AG04450 (cell line): ENCODE results near the gene USB1. TPM values are rescaled to one million over a fixed set of nuclear protein-coding genes. Genes with fewer than 3 reads are reported as not detected.

ENCODE experiments used
- CTCF ChIA-PET: fragments of 300-600, 350-600 bp; formaldehyde crosslinking; extraction: SDS; loops from one replicate; lab custom pipeline; 2022; ENCODE audit warnings: antibody characterized with exemption, inconsistent platforms; lab: Charles Lee
- POLR2A ChIA-PET: fragments of 350-600 bp; formaldehyde crosslinking; extraction: SDS; loops from one replicate; lab custom pipeline; 2021; ENCODE audit warnings: antibody characterized with exemption, inconsistent platforms; lab: Yijun Ruan, JAX
- DNase-seq: peaks from one replicate; pipeline ENCODE4 v3.0.0-alpha.2; 2011; ENCODE audit warnings: low read depth, low spot score
- H3K27ac ChIP-seq: one replicate; pipeline ENCODE4 v1.5.1; 2012; ENCODE audit warnings: low read depth, low read length, control low read depth
- H3K27me3 ChIP-seq: one replicate; pipeline ENCODE4 v1.6.0; 2012; ENCODE audit warnings: low read length; ENCODE audit not compliant: control insufficient read depth, insufficient read depth
- H3K4me3 ChIP-seq: 2 replicates; pipeline ENCODE4 v1.5.1; 2011; ENCODE audit warnings: mild to moderate bottlenecking, low read depth, low read length, control low read depth
- H3K9me3 ChIP-seq: 2 replicates; pipeline ENCODE4 v1.5.1; 2012; ENCODE audit warnings: low read length; ENCODE audit not compliant: control insufficient read depth, insufficient read depth
- polyA plus RNA-seq: library from polyadenylated mRNA; depleted of rRNA; stranded (reverse); fragments of >200 nt; gene quantifications from 2 replicates; pipeline ENCODE4 v1.2.3, GENCODE V29; 2011
- TF ChIP-seq, protein P1 (sequence below): IDR thresholded peaks from 2 replicates; pipeline ENCODE4 v1.5.1; 2011; ENCODE audit warnings: low read depth, low read length, control low read depth, inconsistent platforms

USB1 gene
- polyA plus RNA-seq, 1 experiment, result 48.7 TPM

DNA sequence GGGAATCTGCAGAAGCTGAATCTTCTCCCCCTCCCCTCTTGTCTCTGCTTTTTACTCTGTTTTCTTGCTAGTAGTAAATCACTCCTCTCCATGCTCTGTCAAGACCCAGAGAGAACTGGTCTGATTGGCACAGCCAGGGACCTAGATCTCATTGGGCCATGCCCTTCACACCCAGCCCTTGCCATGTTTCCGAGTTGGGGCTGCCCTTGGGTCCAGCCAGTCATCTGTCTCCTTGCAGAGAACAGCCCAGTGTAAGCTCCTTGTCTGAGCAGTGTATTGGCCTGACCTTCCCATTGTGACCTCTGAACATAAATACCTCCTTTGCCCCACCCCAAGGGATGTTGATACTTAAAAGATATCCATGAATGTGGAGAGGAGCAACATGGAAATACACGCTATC is 28.2 kb downstream of the USB1 start:
- H3K27ac ChIP-seq, result no peak overlapping the region
- H3K27me3 ChIP-seq, result peaks cover 45% of the 10 kb centered on the region
- TF ChIP-seq, protein P1, sequence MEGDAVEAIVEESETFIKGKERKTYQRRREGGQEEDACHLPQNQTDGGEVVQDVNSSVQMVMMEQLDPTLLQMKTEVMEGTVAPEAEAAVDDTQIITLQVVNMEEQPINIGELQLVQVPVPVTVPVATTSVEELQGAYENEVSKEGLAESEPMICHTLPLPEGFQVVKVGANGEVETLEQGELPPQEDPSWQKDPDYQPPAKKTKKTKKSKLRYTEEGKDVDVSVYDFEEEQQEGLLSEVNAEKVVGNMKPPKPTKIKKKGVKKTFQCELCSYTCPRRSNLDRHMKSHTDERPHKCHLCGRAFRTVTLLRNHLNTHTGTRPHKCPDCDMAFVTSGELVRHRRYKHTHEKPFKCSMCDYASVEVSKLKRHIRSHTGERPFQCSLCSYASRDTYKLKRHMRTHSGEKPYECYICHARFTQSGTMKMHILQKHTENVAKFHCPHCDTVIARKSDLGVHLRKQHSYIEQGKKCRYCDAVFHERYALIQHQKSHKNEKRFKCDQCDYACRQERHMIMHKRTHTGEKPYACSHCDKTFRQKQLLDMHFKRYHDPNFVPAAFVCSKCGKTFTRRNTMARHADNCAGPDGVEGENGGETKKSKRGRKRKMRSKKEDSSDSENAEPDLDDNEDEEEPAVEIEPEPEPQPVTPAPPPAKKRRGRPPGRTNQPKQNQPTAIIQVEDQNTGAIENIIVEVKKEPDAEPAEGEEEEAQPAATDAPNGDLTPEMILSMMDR, result no peak
- CTCF ChIA-PET, result interaction anchor here (0.9 kb wide), 1 partner anchor 92 kb away, joined by 4 read pairs; no protein-coding TSS in a partner anchor
- POLR2A ChIA-PET, result no interaction called here
- no peak overlapping the region for H3K4me3 ChIP-seq
- DNase-seq, result no peak
- H3K9me3 ChIP-seq, result no peaks in the 10 kb centered on the region; the same call in 1 of the 2 replicates

DNA sequence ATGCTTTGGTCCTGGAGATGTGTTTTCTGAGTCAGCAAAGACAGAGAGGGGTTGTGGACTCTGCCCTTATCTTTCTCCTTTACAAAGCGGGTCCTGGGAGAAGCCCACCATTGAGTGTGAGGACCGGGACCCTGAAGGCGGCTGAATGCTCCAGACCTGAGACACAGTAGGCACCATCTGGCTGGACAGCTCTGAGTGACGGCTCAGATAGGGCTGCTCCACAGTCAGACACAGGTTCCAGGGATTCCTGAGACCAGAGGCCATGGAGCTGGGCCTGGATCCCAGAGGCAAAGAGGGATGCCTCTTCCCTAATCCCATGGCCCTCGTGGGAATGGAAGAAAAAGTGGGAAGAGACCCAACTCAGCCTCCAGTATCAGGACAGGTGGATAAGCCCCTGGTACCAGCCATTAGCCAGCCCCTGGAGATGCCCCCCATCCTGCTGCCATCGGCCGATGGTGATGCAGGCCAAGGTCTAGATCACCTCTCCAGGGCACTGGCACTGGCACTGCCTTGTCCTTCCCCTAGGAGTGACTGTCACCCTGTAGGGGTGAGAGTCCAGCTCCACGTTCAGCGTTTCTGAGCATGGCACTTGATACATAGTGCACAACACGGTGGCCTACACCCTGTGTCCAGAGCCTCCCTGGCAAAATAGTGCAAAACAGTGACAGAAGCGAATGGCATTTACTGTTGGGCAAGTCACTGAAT is 29.1 kb downstream of the USB1 start:
- CTCF ChIA-PET, result no interaction called here
- no peak for DNase-seq

GRCh38 chr16:58031016-58031800 is 30.0 kb downstream of the USB1 start:
- Histone ChIP-seq H3K27me3 (peaks cover 41% of the 10 kb centered on the region), H3K9me3 (no peaks in the 10 kb centered on the region; the same call in 1 of the 2 replicates), H3K27ac (no peak overlapping the region), H3K4me3 (no peak overlapping the region)
- no peak for DNase-seq
- ChIA-PET POLR2A (no interaction called here), CTCF (no interaction called here)
- TF ChIP-seq, protein P1, result no peak

More for the DNA sequence above, 29.1 kb downstream of the USB1 start:
- TF ChIP-seq, protein P1, result no peak
- peaks cover 40% of the 10 kb centered on the region for H3K27me3 ChIP-seq
- no peaks in the 10 kb centered on the region; the same call in 1 of the 2 replicates for H3K9me3 ChIP-seq
- no peak overlapping the region for H3K27ac ChIP-seq
- no peak overlapping the region for H3K4me3 ChIP-seq
- POLR2A ChIA-PET, result no interaction called here

- Histone ChIP-seq H3K4me3 (no peak overlapping the region), H3K9me3 (no peaks in the 10 kb centered on the region; the same call in 1 of the 2 replicates), H3K27ac (no peak overlapping the region), H3K27me3 (peaks cover 28% of the 10 kb centered on the region)
- POLR2A ChIA-PET, result no interaction called here
- no peak for DNase-seq
- TF ChIP-seq, protein P1, result no peak
- CTCF ChIA-PET, result interaction anchor here (1.1 to 1.3 kb wide), 2 partner anchors 11 to 89 kb away, joined by 4 read pairs; no protein-coding TSS in a partner anchor
Measured at GRCh38 chr16:58032710-58033293, 31.6 kb downstream of the USB1 start.
